Measurements from ENCODE around the gene NPAS3.

The NPAS3 gene

DNA sequence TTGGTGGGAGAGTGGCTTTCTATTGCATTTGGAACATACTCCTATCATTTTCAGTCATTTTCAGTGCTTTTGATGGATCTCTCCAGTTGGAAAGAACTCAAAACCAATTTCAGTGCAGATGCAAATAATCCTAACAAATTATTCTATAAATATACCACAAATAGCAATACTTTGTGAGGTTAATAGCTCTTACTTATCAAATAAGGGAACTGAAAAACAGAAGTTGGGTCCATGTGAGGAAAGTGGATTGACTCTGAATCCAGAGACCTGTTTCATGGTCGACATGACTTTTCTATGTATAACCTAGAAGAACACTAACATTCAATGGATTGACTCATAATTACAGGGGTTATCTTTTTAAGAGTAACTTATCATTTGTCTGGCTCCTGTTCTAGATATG, 763.6 kb downstream of the NPAS3 start:
- no peak overlapping the region for H3K9ac ChIP-seq (ENCODE audit: low read length in 5 of 5)
- no peaks in the 10 kb centered on the region for H3K4me1 ChIP-seq (ENCODE audit: control insufficient read depth in 5 of 5, insufficient read depth in 5 of 5, low read length in 5 of 5)
- no peaks in the 10 kb centered on the region for H3K9me3 ChIP-seq (ENCODE audit: control insufficient read depth in 5 of 5, low read length in 5 of 5)
- no peak overlapping the region for H3K4me3 ChIP-seq (ENCODE audit: low read depth in 1 of 5, low read length in 5 of 5)
- H3K36me3 ChIP-seq (ENCODE audit: control insufficient read depth in 5 of 5, insufficient read depth in 5 of 5, low read length in 5 of 5): no peaks in the 10 kb centered on the region
- no peak overlapping the region for H3K27ac ChIP-seq (ENCODE audit: low read depth, low read length)
- no peaks in the 10 kb centered on the region for H3K27me3 ChIP-seq (ENCODE audit: control insufficient read depth in 5 of 5, insufficient read depth in 4 of 5, low read length in 5 of 5)

DNA sequence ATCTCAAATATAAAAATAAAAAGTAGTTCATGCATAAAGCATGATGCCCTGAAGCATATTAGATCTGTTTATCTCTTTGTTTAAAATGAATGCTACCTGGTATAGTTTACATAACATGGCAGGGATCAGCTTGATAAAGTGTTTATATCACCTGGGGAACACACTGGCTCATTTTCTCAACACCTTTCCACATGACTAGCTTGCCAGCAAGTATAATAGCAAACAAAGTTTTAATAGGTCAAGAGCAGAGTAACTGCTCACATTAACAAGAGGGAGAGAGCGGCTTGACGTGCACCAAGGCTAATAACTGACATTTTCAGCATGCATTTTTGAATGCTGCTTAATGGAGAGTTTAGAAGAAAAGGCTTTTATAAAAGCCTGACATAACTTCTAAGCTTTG, 765.8 kb downstream of the NPAS3 start:
- H3K27ac ChIP-seq (ENCODE audit: low read depth, low read length): no peak overlapping the region
- H3K36me3 ChIP-seq (ENCODE audit: control insufficient read depth in 5 of 5, insufficient read depth in 5 of 5, low read length in 5 of 5): no peaks in the 10 kb centered on the region
- H3K27me3 ChIP-seq (ENCODE audit: control insufficient read depth in 5 of 5, insufficient read depth in 4 of 5, low read length in 5 of 5): no peaks in the 10 kb centered on the region
- no peak overlapping the region for H3K4me3 ChIP-seq (ENCODE audit: low read depth in 1 of 5, low read length in 5 of 5)
- H3K9ac ChIP-seq (ENCODE audit: low read length in 5 of 5): no peak overlapping the region
- no peaks in the 10 kb centered on the region for H3K9me3 ChIP-seq (ENCODE audit: control insufficient read depth in 5 of 5, low read length in 5 of 5)
- H3K4me1 ChIP-seq (ENCODE audit: control insufficient read depth in 5 of 5, insufficient read depth in 5 of 5, low read length in 5 of 5): no peaks in the 10 kb centered on the region

DNA sequence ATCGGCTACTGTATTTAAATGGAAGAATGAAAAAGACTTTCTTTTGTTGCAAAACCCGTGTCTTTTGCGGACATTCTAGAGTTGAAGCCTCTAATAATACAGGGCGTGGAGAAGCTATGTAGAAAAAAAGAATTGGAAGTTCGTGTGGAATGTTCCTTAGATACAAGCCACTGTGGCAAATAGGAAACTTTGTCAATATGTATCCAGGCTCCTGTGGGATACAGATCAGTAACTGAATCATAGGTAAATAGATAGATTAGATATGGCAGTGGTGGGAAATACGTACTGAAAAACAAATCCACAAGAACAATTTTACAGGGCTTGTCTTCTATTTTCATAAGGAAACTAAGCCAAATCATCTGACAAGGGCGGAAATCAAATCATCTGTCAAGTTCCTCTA, 766.8 kb downstream of the NPAS3 start:
- no peaks in the 10 kb centered on the region for H3K9me3 ChIP-seq (ENCODE audit: control insufficient read depth in 5 of 5, low read length in 5 of 5)
- no peaks in the 10 kb centered on the region for H3K27me3 ChIP-seq (ENCODE audit: control insufficient read depth in 5 of 5, insufficient read depth in 4 of 5, low read length in 5 of 5)
- H3K4me1 ChIP-seq (ENCODE audit: control insufficient read depth in 5 of 5, insufficient read depth in 5 of 5, low read length in 5 of 5): no peaks in the 10 kb centered on the region
- H3K27ac ChIP-seq (ENCODE audit: low read depth, low read length): no peak overlapping the region
- no peak overlapping the region for H3K9ac ChIP-seq (ENCODE audit: low read length in 5 of 5)
- no peaks in the 10 kb centered on the region for H3K36me3 ChIP-seq (ENCODE audit: control insufficient read depth in 5 of 5, insufficient read depth in 5 of 5, low read length in 5 of 5)
- no peak overlapping the region for H3K4me3 ChIP-seq (ENCODE audit: low read depth in 1 of 5, low read length in 5 of 5)

DNA sequence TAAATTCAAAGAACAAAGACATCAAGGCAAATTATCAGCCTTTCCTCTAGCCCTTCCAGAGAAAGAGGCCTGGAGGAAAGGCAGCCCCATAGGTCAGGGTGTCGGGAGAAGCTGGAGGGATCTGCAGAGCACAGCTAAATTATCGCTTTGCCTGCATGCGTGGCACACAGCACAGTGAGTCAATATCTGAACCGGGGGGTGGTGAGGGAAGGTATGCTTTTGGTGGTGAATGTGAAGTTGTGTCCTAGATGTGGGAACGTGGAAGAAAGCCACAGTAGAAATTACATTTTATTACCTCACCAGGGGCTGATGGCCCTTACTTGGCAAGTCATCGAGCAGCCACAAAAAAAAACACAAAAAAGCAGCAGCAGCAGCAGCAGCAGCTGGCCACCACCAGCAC, 769.0 kb downstream of the NPAS3 start:
- Histone ChIP-seq H3K4me1 (ENCODE audit: control insufficient read depth in 5 of 5, insufficient read depth in 5 of 5, low read length in 5 of 5) (no peaks in the 10 kb centered on the region), H3K27me3 (ENCODE audit: control insufficient read depth in 5 of 5, insufficient read depth in 4 of 5, low read length in 5 of 5) (no peaks in the 10 kb centered on the region), H3K9me3 (ENCODE audit: control insufficient read depth in 5 of 5, low read length in 5 of 5) (no peaks in the 10 kb centered on the region), H3K27ac (ENCODE audit: low read depth, low read length) (no peak overlapping the region), H3K4me3 (ENCODE audit: low read depth in 1 of 5, low read length in 5 of 5) (no peak overlapping the region), H3K9ac (ENCODE audit: low read length in 5 of 5) (no peak overlapping the region), H3K36me3 (ENCODE audit: control insufficient read depth in 5 of 5, insufficient read depth in 5 of 5, low read length in 5 of 5) (no peaks in the 10 kb centered on the region)

DNA sequence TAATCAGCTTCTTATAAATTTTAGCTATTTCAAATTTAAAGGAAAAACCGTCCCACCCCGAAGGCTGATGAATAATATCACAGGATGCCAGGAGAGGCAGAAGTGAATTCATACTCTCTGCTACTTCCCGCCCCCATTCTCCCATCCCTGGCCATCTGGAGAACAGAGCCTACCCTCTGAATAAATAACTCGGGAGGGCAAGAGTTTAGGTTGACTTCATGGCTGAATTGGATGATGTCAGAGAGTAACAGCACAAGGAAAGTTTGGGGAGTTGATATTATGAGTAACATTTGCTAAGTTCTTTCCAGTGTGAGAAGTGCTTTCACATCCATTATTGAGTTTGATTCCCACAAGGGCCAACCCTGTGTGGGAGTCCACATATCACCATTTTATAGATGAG, 770.6 kb downstream of the NPAS3 start:
- H3K9me3 ChIP-seq (ENCODE audit: control insufficient read depth in 5 of 5, low read length in 5 of 5): no peaks in the 10 kb centered on the region
- H3K9ac ChIP-seq (ENCODE audit: low read length in 5 of 5): no peak overlapping the region
- H3K4me1 ChIP-seq (ENCODE audit: control insufficient read depth in 5 of 5, insufficient read depth in 5 of 5, low read length in 5 of 5): no peaks in the 10 kb centered on the region
- no peak overlapping the region for H3K4me3 ChIP-seq (ENCODE audit: low read depth in 1 of 5, low read length in 5 of 5)
- no peak overlapping the region for H3K27ac ChIP-seq (ENCODE audit: low read depth, low read length)
- H3K27me3 ChIP-seq (ENCODE audit: control insufficient read depth in 5 of 5, insufficient read depth in 4 of 5, low read length in 5 of 5): no peaks in the 10 kb centered on the region
- no peaks in the 10 kb centered on the region for H3K36me3 ChIP-seq (ENCODE audit: control insufficient read depth in 5 of 5, insufficient read depth in 5 of 5, low read length in 5 of 5)

DNA sequence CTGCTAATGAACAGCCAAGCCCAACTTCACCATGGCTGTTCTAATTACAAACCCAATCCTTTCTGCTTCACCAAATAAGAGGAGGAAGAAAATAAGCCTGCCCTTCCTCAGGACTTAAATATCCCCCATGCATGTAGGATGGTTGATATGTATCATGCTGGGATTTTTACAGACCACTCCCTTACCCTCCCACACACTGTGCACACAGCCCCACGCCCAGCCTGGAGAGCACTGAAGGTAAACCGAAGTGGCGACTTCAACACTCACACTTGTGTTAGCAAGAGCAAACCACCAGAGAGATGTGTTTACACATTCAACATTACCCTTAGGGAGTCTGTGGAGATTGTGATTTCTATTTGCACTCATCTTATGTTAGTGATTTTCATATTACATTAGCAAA, 771.0 kb downstream of the NPAS3 start:
- no peaks in the 10 kb centered on the region for H3K36me3 ChIP-seq (ENCODE audit: control insufficient read depth in 5 of 5, insufficient read depth in 5 of 5, low read length in 5 of 5)
- no peaks in the 10 kb centered on the region for H3K4me1 ChIP-seq (ENCODE audit: control insufficient read depth in 5 of 5, insufficient read depth in 5 of 5, low read length in 5 of 5)
- H3K9ac ChIP-seq (ENCODE audit: low read length in 5 of 5): no peak overlapping the region
- H3K27ac ChIP-seq (ENCODE audit: low read depth, low read length): no peak overlapping the region
- no peaks in the 10 kb centered on the region for H3K9me3 ChIP-seq (ENCODE audit: control insufficient read depth in 5 of 5, low read length in 5 of 5)
- no peak overlapping the region for H3K4me3 ChIP-seq (ENCODE audit: low read depth in 1 of 5, low read length in 5 of 5)
- H3K27me3 ChIP-seq (ENCODE audit: control insufficient read depth in 5 of 5, insufficient read depth in 4 of 5, low read length in 5 of 5): no peaks in the 10 kb centered on the region

DNA sequence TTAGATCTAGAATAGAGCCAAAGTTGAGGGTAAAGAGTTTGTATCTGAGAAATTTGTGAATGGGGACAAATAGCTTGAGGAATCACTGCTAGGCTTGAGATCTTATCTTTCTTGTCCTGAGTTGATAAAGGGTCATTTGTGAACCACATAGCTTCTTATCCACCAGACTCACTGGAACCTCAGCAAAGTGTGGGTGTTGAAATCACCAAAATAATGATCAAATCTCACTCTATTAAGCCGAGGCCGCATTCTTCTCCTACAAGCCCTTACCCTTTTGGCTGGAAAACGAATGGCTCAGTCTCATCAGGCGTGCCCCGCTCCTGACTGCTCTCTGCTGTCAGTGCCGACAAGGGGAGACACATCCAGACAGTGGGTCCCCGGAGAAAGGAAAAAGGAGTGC, 771.6 kb downstream of the NPAS3 start:
- no peaks in the 10 kb centered on the region for H3K9me3 ChIP-seq (ENCODE audit: control insufficient read depth in 5 of 5, low read length in 5 of 5)
- H3K27ac ChIP-seq (ENCODE audit: low read depth, low read length): no peak overlapping the region
- no peak overlapping the region for H3K9ac ChIP-seq (ENCODE audit: low read length in 5 of 5)

DNA sequence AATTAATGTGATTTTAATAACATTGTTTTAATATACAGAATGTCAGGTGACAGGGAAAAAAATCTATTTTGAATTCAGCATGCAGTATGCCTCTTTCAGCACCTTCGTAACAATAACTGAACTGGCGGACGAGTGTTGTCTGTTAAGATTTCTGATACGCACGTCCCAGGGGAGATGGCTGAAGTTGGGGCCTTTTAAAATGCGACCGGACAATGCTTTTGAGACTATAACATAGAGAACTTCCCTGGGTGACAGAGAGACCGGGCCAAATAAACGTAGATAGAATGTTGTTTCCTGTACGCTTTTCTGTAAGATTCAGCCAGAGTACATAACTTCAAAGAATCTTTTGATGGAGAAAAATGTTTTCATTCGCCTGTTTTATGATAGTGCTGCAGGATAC, 772.5 kb downstream of the NPAS3 start:
- H3K4me3 ChIP-seq (ENCODE audit: low read depth in 1 of 5, low read length in 5 of 5): no peak overlapping the region
- H3K9me3 ChIP-seq (ENCODE audit: control insufficient read depth in 5 of 5, low read length in 5 of 5): no peaks in the 10 kb centered on the region
- no peaks in the 10 kb centered on the region for H3K4me1 ChIP-seq (ENCODE audit: control insufficient read depth in 5 of 5, insufficient read depth in 5 of 5, low read length in 5 of 5)
- H3K27me3 ChIP-seq (ENCODE audit: control insufficient read depth in 5 of 5, insufficient read depth in 4 of 5, low read length in 5 of 5): no peaks in the 10 kb centered on the region
- no peak overlapping the region for H3K9ac ChIP-seq (ENCODE audit: low read length in 5 of 5)
- no peaks in the 10 kb centered on the region for H3K36me3 ChIP-seq (ENCODE audit: control insufficient read depth in 5 of 5, insufficient read depth in 5 of 5, low read length in 5 of 5)
- H3K27ac ChIP-seq (ENCODE audit: low read depth, low read length): no peak overlapping the region

More for the DNA sequence above, 771.6 kb downstream of the NPAS3 start:
- H3K4me3 ChIP-seq (ENCODE audit: low read depth in 1 of 5, low read length in 5 of 5): no peak overlapping the region
- no peaks in the 10 kb centered on the region for H3K36me3 ChIP-seq (ENCODE audit: control insufficient read depth in 5 of 5, insufficient read depth in 5 of 5, low read length in 5 of 5)
- H3K27me3 ChIP-seq (ENCODE audit: control insufficient read depth in 5 of 5, insufficient read depth in 4 of 5, low read length in 5 of 5): no peaks in the 10 kb centered on the region
- no peaks in the 10 kb centered on the region for H3K4me1 ChIP-seq (ENCODE audit: control insufficient read depth in 5 of 5, insufficient read depth in 5 of 5, low read length in 5 of 5)

DNA sequence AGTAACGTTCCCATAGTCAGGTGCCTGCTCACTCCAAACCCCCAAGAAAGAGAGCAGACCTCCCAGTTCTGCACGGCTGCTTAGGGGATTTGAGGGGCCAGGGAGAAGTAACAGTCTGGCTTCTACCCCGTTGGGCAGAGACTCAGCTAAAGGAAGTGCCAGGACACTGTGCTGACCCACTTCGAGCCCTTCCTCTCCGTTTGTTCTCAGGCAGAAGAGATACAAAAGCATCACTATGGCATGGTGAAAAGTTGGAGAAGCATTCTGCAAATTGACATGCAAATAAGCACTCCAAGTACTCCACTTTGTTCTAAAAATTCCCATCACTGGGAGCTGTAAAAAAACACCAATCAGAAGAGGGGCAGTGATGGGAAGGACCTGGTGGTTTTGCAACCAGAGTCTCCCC, 773.1 kb downstream of the NPAS3 start:
- Histone ChIP-seq H3K36me3 (ENCODE audit: control insufficient read depth in 5 of 5, insufficient read depth in 5 of 5, low read length in 5 of 5) (no peaks in the 10 kb centered on the region), H3K27ac (ENCODE audit: low read depth, low read length) (no peak overlapping the region), H3K9ac (ENCODE audit: low read length in 5 of 5) (no peak overlapping the region), H3K4me1 (ENCODE audit: control insufficient read depth in 5 of 5, insufficient read depth in 5 of 5, low read length in 5 of 5) (no peaks in the 10 kb centered on the region), H3K9me3 (ENCODE audit: control insufficient read depth in 5 of 5, low read length in 5 of 5) (no peaks in the 10 kb centered on the region), H3K27me3 (ENCODE audit: control insufficient read depth in 5 of 5, insufficient read depth in 4 of 5, low read length in 5 of 5) (no peaks in the 10 kb centered on the region), H3K4me3 (ENCODE audit: low read depth in 1 of 5, low read length in 5 of 5) (no peak overlapping the region)

DNA sequence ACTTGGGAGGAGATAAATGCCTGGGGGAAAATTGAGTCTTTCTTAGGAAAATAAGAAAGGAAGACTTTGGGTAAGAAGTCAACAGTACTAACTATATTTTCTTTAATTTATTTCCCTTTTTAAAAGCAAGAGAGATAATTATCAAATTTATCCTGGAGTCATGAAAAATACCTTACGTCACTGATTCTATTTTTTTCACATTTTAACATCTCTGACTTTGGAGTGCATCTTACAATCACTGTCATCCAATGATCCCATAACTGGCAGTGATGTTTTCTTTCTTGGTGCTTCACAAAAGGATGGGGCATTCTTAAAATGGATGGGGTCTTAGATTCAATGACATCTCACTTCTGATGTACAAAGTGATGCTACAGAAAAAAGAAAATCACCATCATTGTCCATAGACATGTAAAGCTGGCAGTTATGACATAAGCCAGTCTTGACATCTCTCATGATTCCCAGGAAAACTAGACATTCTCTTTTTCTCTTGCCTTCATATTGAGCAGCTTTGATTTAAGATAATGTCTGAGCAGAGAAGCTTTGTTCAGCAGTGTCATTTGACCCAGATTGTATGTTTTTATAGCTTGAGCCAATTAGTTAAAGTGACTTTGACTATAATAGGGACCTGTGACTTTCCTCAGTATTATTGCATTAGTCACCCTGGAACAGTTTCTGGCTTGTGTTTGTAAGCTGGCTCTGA, 776.0 kb downstream of the NPAS3 start:
- Histone ChIP-seq H3K4me3 (ENCODE audit: low read depth in 1 of 5, low read length in 5 of 5) (no peak overlapping the region), H3K4me1 (ENCODE audit: control insufficient read depth in 5 of 5, insufficient read depth in 5 of 5, low read length in 5 of 5) (no peaks in the 10 kb centered on the region), H3K9me3 (ENCODE audit: control insufficient read depth in 5 of 5, low read length in 5 of 5) (no peaks in the 10 kb centered on the region), H3K27me3 (ENCODE audit: control insufficient read depth in 5 of 5, insufficient read depth in 4 of 5, low read length in 5 of 5) (no peaks in the 10 kb centered on the region), H3K9ac (ENCODE audit: low read length in 5 of 5) (no peak overlapping the region), H3K36me3 (ENCODE audit: control insufficient read depth in 5 of 5, insufficient read depth in 5 of 5, low read length in 5 of 5) (no peaks in the 10 kb centered on the region), H3K27ac (ENCODE audit: low read depth, low read length) (no peak overlapping the region)

DNA sequence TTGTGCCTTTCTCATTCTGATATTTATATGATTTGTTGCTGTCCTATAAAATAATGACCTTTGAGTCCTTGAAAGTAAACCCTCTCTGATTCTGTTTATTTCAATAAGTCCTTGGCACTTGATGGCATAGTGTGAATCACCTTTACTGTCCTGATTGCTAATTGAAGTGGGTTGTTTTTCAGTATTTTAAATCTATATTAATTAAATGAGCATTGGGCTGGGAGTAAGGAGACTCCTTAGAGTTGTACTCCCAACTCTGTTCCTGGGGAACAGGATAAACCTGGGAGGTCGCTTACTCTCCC, 776.5 kb downstream of the NPAS3 start:
- Histone ChIP-seq H3K4me1 (ENCODE audit: control insufficient read depth in 5 of 5, insufficient read depth in 5 of 5, low read length in 5 of 5) (no peaks in the 10 kb centered on the region), H3K4me3 (ENCODE audit: low read depth in 1 of 5, low read length in 5 of 5) (no peak overlapping the region), H3K9me3 (ENCODE audit: control insufficient read depth in 5 of 5, low read length in 5 of 5) (no peaks in the 10 kb centered on the region), H3K27me3 (ENCODE audit: control insufficient read depth in 5 of 5, insufficient read depth in 4 of 5, low read length in 5 of 5) (no peaks in the 10 kb centered on the region), H3K36me3 (ENCODE audit: control insufficient read depth in 5 of 5, insufficient read depth in 5 of 5, low read length in 5 of 5) (no peaks in the 10 kb centered on the region), H3K9ac (ENCODE audit: low read length in 5 of 5) (no peak overlapping the region), H3K27ac (ENCODE audit: low read depth, low read length) (no peak overlapping the region)
